ENCODE results near the gene RBM19.

DNA sequence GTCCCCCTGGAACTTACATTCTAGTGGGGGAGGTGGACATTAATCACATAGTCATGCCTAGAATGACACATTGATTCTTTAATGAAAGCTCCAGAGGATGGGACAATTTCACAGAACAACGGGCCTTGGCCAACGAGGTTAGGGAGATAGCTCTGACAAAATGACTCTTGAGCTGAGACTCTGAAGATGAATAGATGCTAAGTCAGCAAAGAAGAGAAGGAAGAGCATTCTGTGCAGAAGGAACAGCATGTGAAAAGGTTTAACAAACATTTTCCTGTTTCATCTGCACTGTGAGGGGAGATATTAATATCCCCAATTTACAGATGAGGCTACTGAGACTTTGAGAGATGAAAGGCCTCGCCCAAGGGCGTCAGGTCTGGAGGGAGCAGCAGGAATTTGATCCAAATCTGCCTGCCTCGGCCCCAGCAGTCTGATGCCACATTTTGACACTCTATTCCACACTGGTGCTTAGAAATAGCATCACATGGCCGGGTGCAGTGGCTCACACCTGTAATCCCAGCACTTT lies 193.6 kb downstream of the RBM19 start:
- no peak for TF ChIP-seq EZH2 (IDR thresholded peaks at IDR 0.05; ENCODE audit: borderline replicate concordance, low read length)
- TF ChIP-seq, protein P1, sequence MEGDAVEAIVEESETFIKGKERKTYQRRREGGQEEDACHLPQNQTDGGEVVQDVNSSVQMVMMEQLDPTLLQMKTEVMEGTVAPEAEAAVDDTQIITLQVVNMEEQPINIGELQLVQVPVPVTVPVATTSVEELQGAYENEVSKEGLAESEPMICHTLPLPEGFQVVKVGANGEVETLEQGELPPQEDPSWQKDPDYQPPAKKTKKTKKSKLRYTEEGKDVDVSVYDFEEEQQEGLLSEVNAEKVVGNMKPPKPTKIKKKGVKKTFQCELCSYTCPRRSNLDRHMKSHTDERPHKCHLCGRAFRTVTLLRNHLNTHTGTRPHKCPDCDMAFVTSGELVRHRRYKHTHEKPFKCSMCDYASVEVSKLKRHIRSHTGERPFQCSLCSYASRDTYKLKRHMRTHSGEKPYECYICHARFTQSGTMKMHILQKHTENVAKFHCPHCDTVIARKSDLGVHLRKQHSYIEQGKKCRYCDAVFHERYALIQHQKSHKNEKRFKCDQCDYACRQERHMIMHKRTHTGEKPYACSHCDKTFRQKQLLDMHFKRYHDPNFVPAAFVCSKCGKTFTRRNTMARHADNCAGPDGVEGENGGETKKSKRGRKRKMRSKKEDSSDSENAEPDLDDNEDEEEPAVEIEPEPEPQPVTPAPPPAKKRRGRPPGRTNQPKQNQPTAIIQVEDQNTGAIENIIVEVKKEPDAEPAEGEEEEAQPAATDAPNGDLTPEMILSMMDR (IDR thresholded peaks at IDR 0.05; ENCODE audit: low read length) = no peak
